HEK293 (cell line): ENCODE results near the gene WDR12.

ENCODE experiments used
- ATF2 ChIP-seq: fragments of 450-650 bp; formaldehyde crosslinking; IDR thresholded peaks from 2 replicates; pipeline ENCODE4 v1.5.1; 2016; ENCODE audit warnings: missing biosample characterization, missing genetic modification characterization, low read depth
- CTCF ChIP-seq: fragments of 450-650 bp; formaldehyde crosslinking; IDR thresholded peaks from 2 replicates; pipeline ENCODE4 v1.5.1; 2016; ENCODE audit warnings: missing biosample characterization, missing genetic modification characterization
- EGR2 ChIP-seq: fragments of 450-650 bp; formaldehyde crosslinking; IDR thresholded peaks from 2 replicates; pipeline ENCODE4 v1.5.1; 2016; ENCODE audit warnings: low read depth, missing biosample characterization, missing genetic modification characterization
- KLF9 ChIP-seq: fragments of 450-650 bp; formaldehyde crosslinking; IDR thresholded peaks from 2 replicates; pipeline ENCODE4 v1.5.1; 2016; ENCODE audit warnings: missing biosample characterization, missing genetic modification characterization, low read depth
- MYNN ChIP-seq: fragments of 450-650 bp; formaldehyde crosslinking; IDR thresholded peaks from 2 replicates; pipeline ENCODE4 v1.5.1; 2016; ENCODE audit warnings: missing biosample characterization, missing genetic modification characterization, borderline replicate concordance
- PATZ1 ChIP-seq: fragments of 450-650 bp; formaldehyde crosslinking; IDR thresholded peaks from 2 replicates; pipeline ENCODE4 v1.5.1; 2016; ENCODE audit warnings: missing biosample characterization, missing genetic modification characterization
- PRDM6 ChIP-seq: fragments of 450-650 bp; formaldehyde crosslinking; IDR thresholded peaks from 2 replicates; pipeline ENCODE4 v1.5.1; 2017; ENCODE audit warnings: missing biosample characterization, missing genetic modification characterization
- YY1 ChIP-seq: fragments of 450-650 bp; formaldehyde crosslinking; IDR thresholded peaks from 2 replicates; pipeline ENCODE4 v1.5.1; 2018; ENCODE audit warnings: missing biosample characterization, missing genetic modification characterization
- ZBTB11 ChIP-seq: fragments of 450-650 bp; formaldehyde crosslinking; conservative IDR thresholded peaks from 2 replicates; pipeline ENCODE4 v1.5.1; 2016; ENCODE audit warnings: low read depth, missing biosample characterization, missing genetic modification characterization
- ZBTB20 ChIP-seq: fragments of 450-650 bp; formaldehyde crosslinking; IDR thresholded peaks from 2 replicates; pipeline ENCODE4 v1.5.1; 2016; ENCODE audit warnings: missing biosample characterization, missing genetic modification characterization
- ZFP37 ChIP-seq: fragments of 450-650 bp; formaldehyde crosslinking; IDR thresholded peaks from 2 replicates; pipeline ENCODE4 v1.5.1; 2016; ENCODE audit warnings: missing biosample characterization, missing genetic modification characterization
- ZNF23 ChIP-seq: fragments of 450-650 bp; formaldehyde crosslinking; IDR thresholded peaks from 2 replicates; pipeline ENCODE4 v1.5.1; 2016; ENCODE audit warnings: missing biosample characterization, missing genetic modification characterization, borderline replicate concordance
- ZNF274 ChIP-seq, 2 experiments: fragments of 200-500 bp in 1 of 2; fragments of 450-650 bp in 1 of 2; sonication (Bioruptor generic) in 1 of 2; formaldehyde crosslinking in 1 of 2; IDR thresholded peaks; 2 replicates each; pipeline versions ENCODE4 v1.5.1 to v1.6.1; 2014 to 2016; ENCODE audit warnings: borderline replicate concordance in 1 of 2, inconsistent platforms in 1 of 2, low read length in 1 of 2, missing biosample characterization in 1 of 2, missing genetic modification characterization in 1 of 2
- ZNF350 ChIP-seq: fragments of 450-650 bp; formaldehyde crosslinking; IDR thresholded peaks from 2 replicates; pipeline ENCODE4 v1.5.0; 2017; ENCODE audit warnings: missing biosample characterization, mild to moderate bottlenecking, missing genetic modification characterization
- ZNF423 ChIP-seq: fragments of 450-650 bp; formaldehyde crosslinking; IDR thresholded peaks from 2 replicates; pipeline ENCODE4 v1.5.1; 2016; ENCODE audit warnings: missing biosample characterization, missing genetic modification characterization
- ZNF449 ChIP-seq: fragments of 450-650 bp; formaldehyde crosslinking; IDR thresholded peaks from 2 replicates; pipeline ENCODE4 v1.5.1; 2017; ENCODE audit warnings: missing biosample characterization, mild to moderate bottlenecking, missing genetic modification characterization, moderate library complexity
- ZNF521 ChIP-seq: fragments of 450-650 bp; formaldehyde crosslinking; IDR thresholded peaks from 2 replicates; pipeline ENCODE4 v1.5.1; 2017; ENCODE audit warnings: missing biosample characterization, mild to moderate bottlenecking, missing genetic modification characterization
- ZNF561 ChIP-seq: fragments of 450-650 bp; IDR thresholded peaks from 2 replicates; pipeline ENCODE4 v1.5.1; 2018; ENCODE audit warnings: missing biosample characterization, missing genetic modification characterization, borderline replicate concordance
- ZNF629 ChIP-seq: fragments of 450-650 bp; formaldehyde crosslinking; IDR thresholded peaks from 2 replicates; pipeline ENCODE4 v1.5.1; 2017; ENCODE audit warnings: missing biosample characterization, missing genetic modification characterization
- ZNF645 ChIP-seq: fragments of 450-650 bp; formaldehyde crosslinking; IDR thresholded peaks from 2 replicates; pipeline ENCODE4; 2016; ENCODE audit warnings: missing biosample characterization, missing genetic modification characterization
- ZNF692 ChIP-seq: fragments of 450-650 bp; formaldehyde crosslinking; IDR thresholded peaks from 2 replicates; pipeline ENCODE4 v1.5.1; 2016; ENCODE audit warnings: missing biosample characterization, missing genetic modification characterization
- ZXDB ChIP-seq: fragments of 450-650 bp; formaldehyde crosslinking; IDR thresholded peaks from 2 replicates; pipeline ENCODE4 v1.5.1; 2016; ENCODE audit warnings: missing biosample characterization, missing genetic modification characterization

WDR12 gene

GRCh38 chr2:202871300-202872141 is 40.0 kb downstream of the WDR12 start, which contains the start of gene ICA1L (continued):
- no peak for TF ChIP-seq ZNF274 (IDR thresholded peaks at IDR 0.05; ENCODE audit: low read length)
- no peak for TF ChIP-seq ZNF274 (tag by site-specific recombination; IDR thresholded peaks at IDR 0.05; ENCODE audit: borderline replicate concordance)
- no peak for TF ChIP-seq ZNF629 (tag by site-specific recombination)
- no peak for TF ChIP-seq KLF9 (tag by site-specific recombination)
- TF ChIP-seq ZBTB11 (tag by site-specific recombination), result peak; percentile 46; the same call in 1 of the 2 replicates
- no peak for TF ChIP-seq ZNF23 (tag by site-specific recombination)
- peak; percentile 46; the same call in 1 of the 2 replicates for TF ChIP-seq PATZ1 (tag by site-specific recombination)
- no peak; the same call in 1 of the 2 replicates for TF ChIP-seq EGR2 (tag by site-specific recombination)
- TF ChIP-seq PRDM6, result no peak
- no peak for TF ChIP-seq ZNF645
- TF ChIP-seq ATF2 (tag by site-specific recombination), result no peak
- TF ChIP-seq ZNF350 (tag by site-specific recombination), result no peak
- TF ChIP-seq CTCF (tag by site-specific recombination), result peak; percentile 16; the same call in 1 of the 2 replicates
- TF ChIP-seq ZNF423, result no peak
- no peak for TF ChIP-seq ZNF449 (tag by site-specific recombination)
- TF ChIP-seq ZNF521 (tag by site-specific recombination), result no peak
- TF ChIP-seq ZXDB (tag by site-specific recombination), result 0 out of 2 replicates have a peak, but pooled peaks have one; percentile 39
- 0 out of 2 replicates have a peak, but pooled peaks have one; percentile 16 for TF ChIP-seq ZFP37
- peak; percentile 97 for TF ChIP-seq ZBTB20 (tag by site-specific recombination)
- no peak for TF ChIP-seq MYNN (tag by site-specific recombination)
- TF ChIP-seq ZNF561, result peak; percentile 72; the same call in 1 of the 2 replicates
- no peak for TF ChIP-seq ZNF692 (tag by site-specific recombination)
- TF ChIP-seq YY1 (tag by site-specific recombination), result no peak
